ENCODE results near the gene ZNF512.
"Not testable (repeated sequence)": the region's sequence is repeated elsewhere in the genome, so short reads cannot be mapped to it uniquely, and the experiment has no call there.

ZNF512 gene, protein sequence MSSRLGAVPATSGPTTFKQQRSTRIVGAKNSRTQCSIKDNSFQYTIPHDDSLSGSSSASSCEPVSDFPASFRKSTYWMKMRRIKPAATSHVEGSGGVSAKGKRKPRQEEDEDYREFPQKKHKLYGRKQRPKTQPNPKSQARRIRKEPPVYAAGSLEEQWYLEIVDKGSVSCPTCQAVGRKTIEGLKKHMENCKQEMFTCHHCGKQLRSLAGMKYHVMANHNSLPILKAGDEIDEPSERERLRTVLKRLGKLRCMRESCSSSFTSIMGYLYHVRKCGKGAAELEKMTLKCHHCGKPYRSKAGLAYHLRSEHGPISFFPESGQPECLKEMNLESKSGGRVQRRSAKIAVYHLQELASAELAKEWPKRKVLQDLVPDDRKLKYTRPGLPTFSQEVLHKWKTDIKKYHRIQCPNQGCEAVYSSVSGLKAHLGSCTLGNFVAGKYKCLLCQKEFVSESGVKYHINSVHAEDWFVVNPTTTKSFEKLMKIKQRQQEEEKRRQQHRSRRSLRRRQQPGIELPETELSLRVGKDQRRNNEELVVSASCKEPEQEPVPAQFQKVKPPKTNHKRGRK

DNA sequence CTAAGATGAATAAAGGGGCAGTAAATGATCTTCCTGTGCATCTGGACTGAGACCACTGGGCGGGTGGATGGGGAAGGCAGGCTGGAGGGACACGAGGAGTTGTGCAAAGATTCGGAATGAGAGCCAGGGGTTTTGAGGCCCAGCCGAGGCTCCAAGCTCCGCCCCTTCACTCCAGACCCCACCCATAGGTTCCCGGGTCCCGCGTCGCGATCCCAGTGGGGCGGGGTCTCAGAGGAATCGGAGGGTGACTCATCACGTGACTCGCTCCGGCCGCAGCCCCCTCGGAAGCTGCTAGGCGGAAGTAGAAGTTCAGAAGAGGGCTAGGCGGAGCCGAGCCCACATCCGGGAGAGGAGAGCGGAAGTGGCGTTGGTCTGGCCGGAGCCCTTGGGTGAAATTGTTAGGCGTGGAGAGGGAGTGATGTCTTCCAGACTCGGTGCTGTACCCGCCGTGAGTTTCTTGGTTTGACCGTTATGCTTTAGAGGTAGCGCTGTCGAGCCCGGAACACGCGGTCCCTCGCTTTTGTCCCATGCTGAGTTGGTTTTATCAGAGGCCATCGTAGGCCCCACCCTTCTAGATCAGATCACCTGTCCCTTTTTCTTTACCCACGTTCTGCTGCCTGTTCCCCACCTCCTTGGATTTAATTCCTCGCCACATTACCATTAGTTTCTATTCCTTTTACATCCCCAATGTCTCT lies at the start of gene ZNF512:
Gene ZNF512, plus strand, starts transcription at position 348 of the 695 bp plus-strand sequence. Its CDS starts 71 bp downstream, at position 419.
- DNase-seq (ENCODE audit: low spot score): peak; percentile 94

DNA sequence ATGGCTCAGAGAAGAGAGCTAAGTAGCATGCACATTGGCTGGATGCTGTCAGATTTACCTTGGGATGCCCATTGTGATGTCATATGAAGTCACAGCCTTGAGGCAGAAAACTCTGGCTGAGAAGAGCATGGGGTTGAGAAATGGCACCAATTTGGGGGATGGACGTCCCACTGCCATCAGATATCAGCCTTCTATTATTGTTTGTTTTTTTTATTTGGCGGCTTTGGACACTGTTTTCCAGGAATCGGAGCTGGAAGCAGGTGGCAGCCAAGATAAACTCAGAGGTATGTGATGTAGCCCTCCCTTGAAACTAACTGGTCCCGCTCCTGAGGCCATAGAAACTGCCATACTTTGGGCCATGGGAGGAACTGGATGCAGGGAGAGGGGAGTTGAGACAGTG lies 45.6 kb upstream of the ZNF512 start:
- DNase-seq (ENCODE audit: low spot score): no peak

DNA sequence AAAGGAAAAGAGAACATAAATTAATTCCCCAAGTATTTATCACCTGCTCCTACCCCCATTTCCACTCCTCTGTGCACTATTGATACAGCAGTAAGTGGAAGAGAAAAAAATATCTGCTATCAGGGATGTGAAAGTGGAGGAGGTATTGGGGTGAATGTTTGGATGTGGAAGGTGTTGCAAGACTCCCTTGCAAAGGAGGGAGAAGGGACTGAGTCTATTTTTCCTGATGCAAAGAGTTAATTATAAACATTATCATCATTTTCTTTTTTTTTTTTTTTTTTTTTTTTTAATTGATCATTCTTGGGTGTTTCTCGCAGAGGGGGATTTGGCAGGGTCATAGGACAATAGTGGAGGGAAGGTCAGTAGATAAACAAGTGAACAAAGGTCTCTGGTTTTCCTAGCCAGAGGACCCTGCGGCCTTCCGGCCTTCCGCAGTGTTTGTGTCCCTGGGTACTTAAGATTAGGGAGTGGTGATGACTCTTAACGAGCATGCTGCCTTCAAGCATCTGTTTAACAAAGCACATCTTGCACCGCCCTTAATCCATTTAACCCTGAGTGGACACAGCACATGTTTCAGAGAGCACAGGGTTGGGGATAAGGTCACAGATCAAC lies 43.9 kb upstream of the ZNF512 start:
- DNase-seq (ENCODE audit: low spot score): not testable (repeated sequence)

DNA sequence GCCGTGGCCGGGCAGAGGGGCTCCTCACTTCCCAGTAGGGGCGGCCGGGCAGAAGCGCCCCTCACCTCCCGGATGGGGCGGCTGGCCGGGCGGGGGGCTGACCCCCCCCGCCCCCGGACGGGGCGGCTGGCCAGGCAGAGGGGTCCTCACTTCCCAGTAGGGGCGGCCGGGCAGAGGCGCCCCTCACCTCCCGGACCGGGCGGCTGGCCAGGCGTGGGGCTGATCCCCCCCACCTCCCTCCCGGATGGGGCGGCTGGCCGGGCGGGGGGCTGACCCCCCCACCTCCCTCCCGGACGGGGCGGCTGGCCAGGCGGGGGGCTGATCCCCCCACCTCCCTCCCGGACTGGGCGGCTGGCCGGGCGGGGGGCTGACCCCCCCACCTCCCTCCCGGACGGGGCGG lies 43.2 kb upstream of the ZNF512 start:
- DNase-seq (ENCODE audit: low spot score): not testable (repeated sequence)

DNA sequence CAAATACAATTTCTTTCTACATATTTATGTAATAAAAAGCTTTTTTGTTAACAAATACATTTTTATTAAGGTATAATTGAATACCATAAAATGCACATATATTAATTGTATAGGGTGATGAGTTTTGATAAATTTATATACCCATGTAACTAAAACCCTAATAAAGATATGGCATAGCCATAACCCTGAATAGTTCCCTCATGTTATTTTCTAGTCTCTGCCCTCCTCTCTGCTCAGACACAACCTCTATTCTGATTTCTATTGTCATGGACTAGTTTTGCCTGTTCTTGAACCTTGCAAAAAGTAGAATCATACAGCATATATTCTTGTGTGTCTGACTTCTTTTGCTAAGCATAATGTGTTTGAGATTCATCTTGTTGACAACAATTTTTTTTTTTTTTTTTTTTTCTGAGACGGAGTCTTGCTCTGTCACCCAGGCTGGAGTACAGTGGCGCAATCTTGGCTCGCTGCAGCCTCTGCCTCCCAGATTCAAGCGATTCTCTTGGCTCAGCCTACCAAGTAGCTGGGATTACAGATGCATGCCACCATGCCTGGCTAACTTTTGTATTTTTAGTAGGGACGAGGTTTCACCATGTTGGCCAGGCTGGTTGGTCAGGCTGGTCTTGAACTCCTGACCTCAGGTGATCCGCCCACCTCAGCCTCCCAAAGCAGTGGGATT lies 38.6 kb upstream of the ZNF512 start:
- DNase-seq (ENCODE audit: low spot score): no peak

DNA sequence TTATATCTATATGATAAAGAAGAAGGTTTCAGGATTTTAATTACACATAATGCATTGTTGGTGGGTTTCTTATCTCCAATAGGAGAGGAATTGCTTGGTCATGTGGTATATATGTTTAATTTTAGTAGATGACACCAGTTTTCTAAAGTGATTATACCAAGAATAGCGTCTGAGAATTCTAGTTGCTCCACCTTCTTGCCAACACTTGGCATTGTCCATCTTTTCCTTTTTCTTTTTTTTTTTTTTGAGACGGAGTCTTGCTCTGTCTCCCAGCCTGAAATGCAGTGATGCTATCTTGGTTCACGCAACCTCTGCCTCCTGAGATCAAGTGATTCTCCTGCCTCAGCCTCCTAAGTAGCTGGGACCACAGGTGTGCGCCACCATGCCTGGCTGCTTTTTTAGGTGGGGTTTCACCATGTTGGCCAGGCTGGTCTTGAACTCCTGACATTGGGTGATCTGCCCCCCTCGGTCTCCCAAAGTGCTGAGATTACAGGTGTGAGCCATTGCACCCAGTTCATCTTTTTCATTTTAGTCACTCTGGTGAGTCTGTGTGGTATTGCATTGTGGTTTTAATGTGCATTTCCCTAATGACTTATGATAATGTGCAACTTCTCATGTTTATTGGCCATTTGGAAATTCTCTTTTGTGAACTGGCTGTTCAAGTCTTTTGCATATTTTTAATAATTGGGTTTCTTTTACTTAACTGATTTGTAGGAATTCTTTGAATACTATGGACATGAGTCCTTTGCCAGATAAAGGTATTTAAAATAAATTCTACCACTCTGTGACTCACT lies 37.3 kb upstream of the ZNF512 start:
- DNase-seq (ENCODE audit: low spot score): no peak

DNA sequence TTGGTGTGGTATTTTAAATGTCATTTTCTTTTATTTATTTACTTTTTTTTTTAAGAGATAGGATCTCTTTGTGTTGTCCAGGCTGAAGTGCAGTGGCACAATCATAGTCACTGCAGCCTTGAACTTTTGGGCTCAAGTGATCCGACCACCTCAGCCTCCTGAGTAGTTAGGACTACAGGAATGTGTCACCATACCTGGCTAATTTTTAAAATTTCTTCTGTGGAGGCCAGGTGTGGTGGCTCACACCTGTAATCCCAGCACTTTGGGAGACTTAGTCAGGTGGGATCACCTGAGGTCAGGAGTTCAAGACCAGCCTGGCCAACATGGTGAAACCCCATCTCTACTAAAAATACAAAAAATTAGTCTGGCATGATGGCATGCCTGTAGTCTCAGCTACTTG lies 33.5 kb upstream of the ZNF512 start:
- DNase-seq (ENCODE audit: low spot score): no peak

DNA sequence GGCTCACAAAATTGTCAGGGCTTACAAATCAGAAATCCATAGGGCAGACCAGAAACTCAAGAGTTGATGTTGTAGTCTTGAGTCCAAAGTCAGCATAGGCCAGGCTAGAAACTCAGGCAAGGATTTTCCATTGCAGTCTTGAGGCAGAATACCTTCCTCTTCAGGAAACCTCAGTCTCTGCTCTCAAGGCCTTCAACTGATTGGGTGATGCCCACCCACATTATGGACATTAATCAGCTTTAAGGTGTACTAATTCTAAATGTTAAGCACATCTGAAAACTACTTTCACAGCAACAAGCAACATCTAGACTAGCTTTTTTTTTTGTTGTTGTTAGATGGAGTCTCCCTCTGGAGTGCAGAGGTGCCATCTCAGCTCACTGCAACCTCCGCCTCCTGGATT lies 31.3 kb upstream of the ZNF512 start:
- DNase-seq (ENCODE audit: low spot score): no peak

DNA sequence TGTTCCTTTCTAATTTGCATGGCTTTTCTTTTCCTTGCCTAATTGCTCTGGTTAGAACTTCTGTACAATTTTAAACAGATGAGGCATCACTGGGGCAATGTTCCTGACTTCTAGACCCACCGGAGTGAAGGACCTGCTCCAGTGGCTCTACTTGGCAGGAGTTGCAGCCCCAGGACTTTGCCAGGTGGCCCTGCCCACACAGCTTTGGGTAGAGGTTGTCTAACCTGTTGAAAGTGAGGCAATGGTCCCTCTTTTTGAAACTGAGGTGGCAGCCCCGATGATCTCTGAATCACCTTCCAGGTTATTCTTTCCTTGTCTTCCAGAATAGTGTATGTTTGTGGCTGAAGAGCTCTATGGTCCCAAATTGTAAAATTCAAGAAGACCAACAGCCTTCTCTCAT lies 29.9 kb upstream of the ZNF512 start:
- no peak for DNase-seq (ENCODE audit: low spot score)

DNA sequence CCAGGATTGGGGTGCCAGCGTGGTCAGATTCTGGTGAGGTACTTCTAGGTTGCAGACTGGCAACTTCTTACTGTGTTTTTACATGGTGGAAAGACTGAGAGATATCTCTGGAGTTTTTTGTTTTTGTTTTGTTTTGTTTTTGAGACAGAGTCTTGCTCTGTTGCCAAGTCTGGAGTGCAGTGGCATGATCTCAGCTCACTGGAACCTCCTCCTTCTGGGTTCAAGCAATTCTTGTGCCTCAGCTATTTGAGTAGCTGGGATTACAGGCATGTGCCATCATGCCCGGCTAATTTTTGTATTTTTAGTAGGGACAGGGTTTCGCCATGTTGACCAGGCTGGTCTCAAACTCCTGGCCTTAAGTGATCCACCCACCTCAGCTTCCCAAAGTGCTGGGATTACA lies 28.4 kb upstream of the ZNF512 start:
- DNase-seq (ENCODE audit: low spot score): not testable (repeated sequence)

DNA sequence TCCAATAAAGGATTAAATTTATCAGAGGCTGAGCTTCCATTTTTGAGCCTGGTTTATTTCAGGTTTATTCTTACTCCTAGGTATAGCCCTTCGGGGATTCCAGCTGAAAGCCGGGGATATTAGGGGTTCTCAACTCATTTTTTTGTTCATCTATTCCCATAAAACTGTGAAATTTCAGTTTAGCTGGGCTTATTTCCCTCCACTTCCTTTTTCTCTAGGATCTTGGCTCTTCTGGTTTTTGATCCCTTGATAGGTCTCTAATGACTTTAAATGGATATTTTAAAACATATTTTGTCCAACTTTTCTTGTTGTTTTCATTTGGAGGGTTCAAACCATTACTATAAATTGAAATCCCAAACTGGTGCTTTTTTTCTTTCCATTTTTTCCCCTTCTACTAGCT lies 23.6 kb upstream of the ZNF512 start:
- DNase-seq (ENCODE audit: low spot score): no peak

DNA sequence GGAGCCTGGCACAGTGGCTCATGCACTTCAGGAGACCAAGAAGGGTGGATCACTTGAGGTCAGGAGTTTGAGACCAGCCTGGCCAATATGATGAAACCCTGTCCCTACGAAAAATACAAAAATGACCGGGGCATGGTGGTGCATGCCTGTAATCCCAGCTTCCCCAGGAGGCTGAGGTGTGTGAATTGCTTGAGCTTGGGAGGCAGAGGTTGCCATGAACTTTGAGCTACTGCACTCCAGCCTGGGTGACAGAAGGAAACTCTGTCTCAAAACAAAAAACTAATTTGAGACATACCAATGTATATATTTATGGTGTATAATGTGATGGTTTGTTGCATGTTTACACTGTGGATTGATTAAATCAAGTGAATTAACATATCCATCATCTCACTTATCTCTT lies 21.8 kb upstream of the ZNF512 start:
- DNase-seq (ENCODE audit: low spot score): no peak

DNA sequence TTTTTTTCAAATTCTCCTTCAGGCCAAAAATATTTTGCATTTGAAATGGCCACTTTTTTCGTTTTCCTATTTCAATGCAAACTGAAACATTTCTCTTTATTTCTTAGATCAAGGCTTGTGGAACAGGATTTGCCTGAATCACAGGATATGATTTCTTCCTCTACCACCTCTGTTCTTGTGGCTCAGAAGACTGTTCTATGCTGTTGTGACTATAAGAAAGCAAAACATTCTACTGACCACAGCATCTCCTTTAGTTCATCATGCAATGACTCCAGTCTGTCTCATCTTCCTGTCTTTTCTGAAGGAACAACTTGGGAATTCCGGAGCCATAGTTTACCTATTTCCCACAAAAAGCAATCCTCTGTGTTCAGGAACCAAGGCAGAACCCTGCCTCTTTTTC lies 16.2 kb upstream of the ZNF512 start:
- DNase-seq (ENCODE audit: low spot score): peak; percentile 69

DNA sequence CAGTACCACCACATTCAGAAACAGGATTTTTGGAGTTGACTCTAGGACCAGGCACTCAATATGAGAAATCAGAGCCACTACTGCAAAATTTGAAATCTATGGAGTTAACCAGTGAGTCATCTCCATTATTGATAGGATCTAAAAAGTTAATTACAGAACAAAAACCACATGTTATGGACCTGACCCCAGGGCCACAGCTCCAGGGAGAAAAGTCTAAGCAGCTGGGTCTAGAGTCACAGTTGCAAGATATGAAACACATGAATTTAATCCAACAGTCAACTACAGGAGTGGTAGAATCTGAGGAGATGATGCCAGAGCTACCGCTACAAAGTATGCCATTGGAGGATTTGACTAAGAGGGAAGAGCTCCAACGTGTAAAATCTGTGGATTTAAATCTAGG lies 13.4 kb upstream of the ZNF512 start:
- no peak for DNase-seq (ENCODE audit: low spot score)

DNA sequence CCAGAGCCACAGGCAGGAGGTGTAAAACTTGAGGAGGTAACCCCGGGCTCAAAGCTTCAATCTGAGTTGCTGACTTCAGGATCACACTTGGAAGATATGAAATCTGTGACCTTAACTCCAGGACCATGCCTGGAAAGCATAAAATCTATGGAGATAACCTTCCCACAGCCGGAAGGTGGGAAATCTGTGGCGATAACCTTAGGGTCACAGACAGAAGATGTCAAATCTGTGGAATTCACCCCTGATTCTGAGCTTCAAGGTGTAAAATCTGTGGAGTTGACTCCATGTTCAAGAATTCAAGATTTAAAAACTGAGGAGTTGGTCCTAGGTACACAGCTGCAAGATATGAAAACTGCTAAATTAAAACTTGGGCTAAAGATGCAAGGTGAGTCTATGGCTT lies 11.6 kb upstream of the ZNF512 start:
- DNase-seq (ENCODE audit: low spot score): no peak

DNA sequence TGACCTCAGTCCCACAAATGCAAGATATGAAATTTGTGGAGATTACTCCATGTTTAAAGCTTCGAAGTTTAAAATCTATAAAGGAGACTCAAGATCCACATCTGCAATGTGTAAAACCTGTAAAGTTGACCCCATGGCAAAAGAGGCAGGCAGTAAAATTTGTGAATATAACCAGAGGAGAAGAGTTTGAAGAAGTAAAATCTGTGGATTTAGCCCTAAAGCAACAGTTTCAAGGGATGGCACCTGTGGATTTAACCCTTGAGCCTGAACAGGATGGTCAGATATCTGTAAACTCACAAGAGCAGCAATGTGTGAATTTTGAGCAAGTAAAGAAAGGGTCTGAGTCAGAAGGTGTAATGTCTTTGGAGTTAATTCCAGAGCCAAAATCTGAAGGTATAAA lies 11.2 kb upstream of the ZNF512 start:
- no peak for DNase-seq (ENCODE audit: low spot score)

DNA sequence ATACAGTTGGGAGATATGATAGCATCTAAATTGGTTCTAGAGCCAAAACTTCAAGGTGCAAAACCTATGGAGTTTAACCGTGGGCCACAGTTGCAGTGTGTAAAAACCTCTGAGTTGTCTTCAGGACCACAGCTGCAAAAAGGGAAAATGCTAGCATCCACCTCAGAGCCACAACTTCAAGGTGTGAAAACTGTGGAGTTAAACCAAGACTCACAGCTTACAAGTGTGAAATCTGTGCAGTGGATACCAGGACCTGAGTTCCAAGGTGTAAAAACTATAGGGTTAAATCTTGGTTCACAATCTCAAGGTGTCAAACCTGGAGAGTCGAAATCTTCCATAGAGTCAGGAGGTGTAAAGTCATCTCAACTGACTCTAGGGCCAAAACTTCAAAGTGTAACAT lies 10.4 kb upstream of the ZNF512 start:
- DNase-seq (ENCODE audit: low spot score): no peak

DNA sequence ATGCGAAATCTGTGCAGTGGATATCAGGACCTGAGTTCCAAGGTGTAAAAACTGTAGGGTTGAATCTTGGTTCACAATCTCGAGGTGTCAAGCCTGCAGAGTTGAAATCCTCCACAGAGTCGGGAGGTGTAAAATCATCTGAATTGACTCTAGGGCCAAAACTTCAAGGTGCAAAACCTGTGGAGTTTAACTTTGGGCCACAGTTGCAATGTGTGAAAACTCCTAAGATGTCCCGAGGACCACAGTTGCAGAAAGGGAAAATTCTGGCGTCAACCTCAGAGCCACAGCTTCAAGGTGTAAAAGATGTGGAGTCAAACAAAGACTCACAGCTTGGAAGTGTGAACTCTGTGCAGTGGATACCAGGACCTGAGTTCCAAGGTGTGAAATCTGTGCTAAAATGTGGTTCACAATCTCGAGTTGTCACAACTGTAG lies 9.8 kb upstream of the ZNF512 start:
- DNase-seq (ENCODE audit: low spot score): no peak

DNA sequence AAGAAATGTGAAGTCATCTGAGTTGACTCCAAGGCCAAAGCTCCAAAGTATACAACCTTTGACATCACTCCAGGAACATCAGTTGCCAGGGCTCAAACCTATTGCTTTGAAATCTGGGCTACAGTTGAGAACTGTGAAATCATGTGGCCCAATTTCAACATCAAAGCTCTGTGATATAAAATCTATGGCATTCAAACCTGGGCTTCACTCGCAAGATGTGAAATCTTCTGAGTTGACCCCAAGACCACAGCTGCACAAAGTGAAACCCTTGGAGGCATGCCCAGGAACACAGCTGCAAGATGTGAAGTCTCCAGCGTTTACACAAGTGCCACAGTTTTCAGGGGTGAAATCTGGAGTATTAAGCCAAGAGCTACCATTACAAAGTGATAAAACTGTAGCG lies 9.4 kb upstream of the ZNF512 start:
- no peak for DNase-seq (ENCODE audit: low spot score)

DNA sequence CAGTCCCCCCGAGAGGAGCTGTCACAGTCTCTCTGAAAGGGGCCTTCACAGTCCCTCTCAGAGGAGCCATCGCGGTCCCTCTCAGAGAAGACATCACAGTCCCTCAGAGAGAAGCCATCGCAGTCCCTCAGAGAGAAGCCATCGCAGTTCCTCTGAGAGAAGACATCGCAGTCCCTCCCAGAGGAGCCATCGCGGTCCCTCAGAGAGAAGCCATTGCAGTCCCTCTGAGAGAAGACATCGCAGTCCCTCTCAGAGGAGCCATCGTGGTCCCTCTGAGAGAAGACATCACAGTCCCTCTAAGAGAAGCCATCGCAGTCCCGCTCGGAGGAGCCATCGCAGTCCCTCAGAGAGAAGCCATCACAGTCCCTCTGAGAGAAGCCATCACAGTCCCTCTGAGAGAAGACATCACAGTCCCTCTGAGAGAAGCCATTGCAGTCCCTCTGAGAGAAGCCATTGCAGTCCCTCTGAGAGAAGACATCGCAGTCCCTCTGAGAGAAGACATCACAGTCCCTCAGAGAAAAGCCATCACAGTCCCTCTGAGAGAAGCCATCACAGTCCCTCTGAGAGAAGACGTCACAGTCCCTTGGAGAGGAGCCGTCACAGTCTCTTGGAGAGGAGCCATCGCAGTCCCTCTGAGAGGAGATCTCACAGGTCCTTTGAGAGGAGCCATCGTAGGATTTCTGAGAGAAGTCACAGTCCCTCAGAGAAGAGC lies 1.3 kb upstream of the ZNF512 start:
- DNase-seq (ENCODE audit: low spot score): no peak

All from AG08395 (cell line).